HCT116 (cell line): ENCODE results near the gene ZNRF4. TPM values are rescaled to one million over a fixed set of nuclear protein-coding genes. Genes with fewer than 3 reads are reported as not detected.

Source experiments
- ATAC-seq: fragments of 200-7000 bp; cut with Tn5 transposase; 2 replicates; pipeline ENCODE4 v1.9.1; 2020; ENCODE audit warnings: mild to moderate bottlenecking, moderate library complexity
- BruUV-seq: library from RNA; stranded (reverse); fragments of 400-500 nt; replicated peaks from 2 replicates; lab custom pipeline; 2021; lab: Mats Ljungman, UMichigan
- CTCF ChIA-PET: fragments of 300-600 bp; sonication (Branson Sonifier 250); formaldehyde crosslinking; loops from one replicate; lab custom pipeline; 2021; ENCODE audit warnings: antibody characterized with exemption; lab: Charles Lee
- POLR2A ChIA-PET: fragments of 300-600, 350-600 bp; sonication (Branson Sonifier 250); formaldehyde crosslinking; loops from one replicate; lab custom pipeline; 2021; ENCODE audit warnings: antibody characterized with exemption; lab: Charles Lee
- RAD21 ChIA-PET, 2 experiments: fragments of 300-600 bp; sonication (Branson Sonifier 250); formaldehyde crosslinking; loops; one replicate each; lab custom pipeline; 2023; ENCODE audit warnings: low total read pairs in 2 of 2; ENCODE audit not compliant: uncharacterized antibody in 2 of 2, unreplicated experiment in 2 of 2, low non-redundant PET in 1 of 2; lab: Charles Lee
- DNase-seq: peaks from one replicate; pipeline ENCODE4 v3.0.0-alpha.2; 2010; ENCODE audit warnings: low read depth, low spot score
- H2AFZ ChIP-seq: fragments of 200-600 bp; shearing (Covaris generic), sonication (generic); 2 replicates; pipeline ENCODE4 v1.6.1; 2017; ENCODE audit warnings: low read depth, mixed run types, mixed read lengths, antibody characterized with exemption, low read length; ENCODE audit not compliant: poor library complexity, severe bottlenecking
- H3K27ac ChIP-seq: 2 replicates; pipeline ENCODE4 v1.5.1; 2012; ENCODE audit warnings: low read depth, low read length
- H3K27me3 ChIP-seq: fragments of 200-600 bp; sonication (generic); 2 replicates; pipeline ENCODE4 v1.6.1; 2016; ENCODE audit warnings: mixed run types, low read length, mixed read lengths; ENCODE audit not compliant: insufficient read depth
- H3K36me3 ChIP-seq, 2 experiments: fragments of 200-500 bp in 1 of 2; fragments of 200-600 bp in 1 of 2; sonication (Bioruptor generic) in 1 of 2; sonication (generic) in 1 of 2; 2 replicates each; pipeline versions ENCODE4 v1.5.1 to v1.6.1; 2014 to 2016; ENCODE audit warnings: low read length in 2 of 2, inconsistent platforms in 1 of 2, mixed read lengths in 1 of 2, mixed run types in 1 of 2; ENCODE audit not compliant: insufficient read depth in 2 of 2, control insufficient read depth in 1 of 2
- H3K4me1 ChIP-seq, 2 experiments: fragments of 200-600 bp in 1 of 2; sonication (generic) in 1 of 2; 2 replicates each; pipeline versions ENCODE4 v1.5.1 to v1.6.1; 2012 to 2017; ENCODE audit warnings: low read length in 2 of 2, inconsistent platforms in 1 of 2, mild to moderate bottlenecking in 1 of 2, mixed read lengths in 1 of 2, mixed run types in 1 of 2, moderate library complexity in 1 of 2; ENCODE audit not compliant: insufficient read depth in 2 of 2, control insufficient read depth in 1 of 2
- H3K4me2 ChIP-seq: fragments of 200-600 bp; sonication (generic); 2 replicates; pipeline ENCODE4 v1.6.1; 2017; ENCODE audit warnings: mixed run types, low read length, mixed read lengths
- H3K4me3 ChIP-seq, 2 experiments: fragments of 200-600 bp in 1 of 2; sonication (generic) in 1 of 2; replicated peaks in 1 of 2; 2 replicates each; pipeline ENCODE4 v1.5.1; 2011 to 2016; ENCODE audit warnings: low read length in 2 of 2, control low read depth in 1 of 2, low read depth in 1 of 2, mild to moderate bottlenecking in 1 of 2, mixed read lengths in 1 of 2, mixed run types in 1 of 2
- H3K79me2 ChIP-seq: fragments of 200-600 bp; sonication (generic); 2 replicates; pipeline ENCODE4 v1.6.1; 2017; ENCODE audit warnings: mild to moderate bottlenecking, mixed run types, low read length, moderate library complexity, mixed read lengths; ENCODE audit not compliant: insufficient read depth
- H3K9ac ChIP-seq: fragments of 200-600 bp; sonication (generic); 2 replicates; pipeline ENCODE4 v1.6.1; 2016; ENCODE audit warnings: low read length, mixed read lengths
- H3K9me2 ChIP-seq: fragments of 200-600 bp; sonication (generic), shearing (Covaris generic); 2 replicates; pipeline ENCODE4 v1.6.1; 2017; ENCODE audit warnings: mixed run types, mild to moderate bottlenecking, moderate library complexity; ENCODE audit not compliant: insufficient read depth
- H3K9me3 ChIP-seq, 2 experiments: fragments of 200-500 bp in 1 of 2; fragments of 200-600 bp in 1 of 2; sonication (Bioruptor generic) in 1 of 2; sonication (generic) in 1 of 2; 2 replicates each; pipeline ENCODE4 v1.6.1; 2014 to 2017; ENCODE audit warnings: low read length in 2 of 2, mixed read lengths in 2 of 2, inconsistent platforms in 1 of 2, low read depth in 1 of 2, mild to moderate bottlenecking in 1 of 2, mixed run types in 1 of 2, moderate library complexity in 1 of 2; ENCODE audit not compliant: control insufficient read depth in 1 of 2, insufficient read depth in 1 of 2
- H4K20me1 ChIP-seq: fragments of 200-600 bp; sonication (generic), shearing (Covaris generic); 2 replicates; pipeline ENCODE4 v1.6.1; 2017; ENCODE audit warnings: mixed run types, mild to moderate bottlenecking, moderate library complexity; ENCODE audit not compliant: insufficient read depth
- CBX3 ChIP-seq: IDR thresholded peaks from 2 replicates; pipeline ENCODE4 v1.6.1; 2012; ENCODE audit warnings: low read depth
- ELF1 ChIP-seq: IDR thresholded peaks from 2 replicates; pipeline ENCODE4 v1.6.1; 2012; ENCODE audit warnings: low read depth, borderline replicate concordance
- TCF7L2 ChIP-seq: IDR thresholded peaks from 2 replicates; pipeline ENCODE4 v1.7.0; 2011; ENCODE audit warnings: borderline replicate concordance, inconsistent platforms; ENCODE audit not compliant: insufficient read depth, insufficient read length; ENCODE audit errors: extremely low read depth
- YY1 ChIP-seq: IDR thresholded peaks from 2 replicates; pipeline ENCODE4 v1.6.1; 2011; ENCODE audit warnings: low read length, low read depth, moderate library complexity, mild to moderate bottlenecking; ENCODE audit not compliant: insufficient replicate concordance; ENCODE audit errors: extremely low read depth
- intact Hi-C: fragments of 100-400 bp; cut with micrococcal nuclease; formaldehyde crosslinking; loops from 2 replicates; pipeline ENCODE4 v1.10.0; 2022
- total RNA-seq: library from RNA; stranded (reverse); gene quantifications from one replicate; pipeline ENCODE4 v1.2.1, GENCODE V29; 2021; ENCODE audit not compliant: unreplicated experiment
- TF ChIP-seq, protein P1 (sequence below): IDR thresholded peaks from 2 replicates; pipeline ENCODE4 v1.6.1; 2012
- TF ChIP-seq, protein P2 (sequence below): IDR thresholded peaks from 2 replicates; pipeline ENCODE4 v1.6.1; 2011; ENCODE audit warnings: mild to moderate bottlenecking, low read length, moderate library complexity; ENCODE audit not compliant: insufficient replicate concordance; ENCODE audit errors: extremely low read depth

ZNRF4 gene
- total RNA-seq, 1 experiment from 2014 or later = not detected

DNA sequence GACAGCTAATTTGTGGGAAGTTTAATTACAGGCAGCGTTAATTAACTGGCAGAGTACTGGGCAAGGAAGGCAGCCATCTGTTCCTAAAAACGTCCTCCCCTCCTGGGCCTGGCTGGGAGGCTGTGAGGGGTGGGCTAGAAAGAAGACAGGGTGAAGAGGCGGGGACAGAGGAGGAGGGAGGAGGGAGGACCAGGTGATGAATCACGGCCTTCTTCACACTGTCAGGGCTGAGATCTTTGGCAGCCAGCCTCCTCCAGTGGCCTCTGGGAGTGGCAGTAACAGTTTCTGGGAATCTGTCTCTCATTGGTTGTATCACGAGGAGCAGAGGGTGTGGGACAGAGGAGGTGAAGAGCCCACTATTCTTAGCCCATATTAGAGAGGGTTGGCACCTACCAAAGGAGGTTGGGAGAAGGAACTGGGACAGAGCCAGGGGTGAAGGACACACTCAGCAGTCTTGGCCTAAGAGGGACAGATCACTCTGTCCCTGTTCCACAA is 9.6 kb upstream of the ZNRF4 start:
- H2AFZ ChIP-seq = no peak overlapping the region
- no peak overlapping the region for H3K4me2 ChIP-seq
- ChIA-PET POLR2A (interaction anchor here (0.6 kb wide), 1 partner anchor 395 kb away, joined by 3 read pairs; no protein-coding TSS in a partner anchor), CTCF (no interaction called here), RAD21 (no interaction called here)
- no peak overlapping the region for H3K9ac ChIP-seq
- TF ChIP-seq TCF7L2 (no peak), CBX3 (no peak), YY1 (no peak), ELF1 (no peak)
- TF ChIP-seq, protein P1, sequence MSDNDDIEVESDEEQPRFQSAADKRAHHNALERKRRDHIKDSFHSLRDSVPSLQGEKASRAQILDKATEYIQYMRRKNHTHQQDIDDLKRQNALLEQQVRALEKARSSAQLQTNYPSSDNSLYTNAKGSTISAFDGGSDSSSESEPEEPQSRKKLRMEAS = no peak
- TF ChIP-seq, protein P2, sequence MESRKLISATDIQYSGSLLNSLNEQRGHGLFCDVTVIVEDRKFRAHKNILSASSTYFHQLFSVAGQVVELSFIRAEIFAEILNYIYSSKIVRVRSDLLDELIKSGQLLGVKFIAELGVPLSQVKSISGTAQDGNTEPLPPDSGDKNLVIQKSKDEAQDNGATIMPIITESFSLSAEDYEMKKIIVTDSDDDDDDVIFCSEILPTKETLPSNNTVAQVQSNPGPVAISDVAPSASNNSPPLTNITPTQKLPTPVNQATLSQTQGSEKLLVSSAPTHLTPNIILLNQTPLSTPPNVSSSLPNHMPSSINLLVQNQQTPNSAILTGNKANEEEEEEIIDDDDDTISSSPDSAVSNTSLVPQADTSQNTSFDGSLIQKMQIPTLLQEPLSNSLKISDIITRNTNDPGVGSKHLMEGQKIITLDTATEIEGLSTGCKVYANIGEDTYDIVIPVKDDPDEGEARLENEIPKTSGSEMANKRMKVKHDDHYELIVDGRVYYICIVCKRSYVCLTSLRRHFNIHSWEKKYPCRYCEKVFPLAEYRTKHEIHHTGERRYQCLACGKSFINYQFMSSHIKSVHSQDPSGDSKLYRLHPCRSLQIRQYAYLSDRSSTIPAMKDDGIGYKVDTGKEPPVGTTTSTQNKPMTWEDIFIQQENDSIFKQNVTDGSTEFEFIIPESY = no peak
- H3K36me3 ChIP-seq = no peaks in the 10 kb centered on the region
- H3K79me2 ChIP-seq = no peaks in the 10 kb centered on the region
- H3K4me3 ChIP-seq = no peak overlapping the region
- H3K27me3 ChIP-seq = 0 out of 2 replicates have a peak, but pooled peaks cover 8% of the 10 kb centered on the region
- DNase-seq = no peak
- intact Hi-C loops = no loop called here
- peaks cover 0 to 6% of the 10 kb centered on the region in 2 experiments; a peak in 1 of 4 replicates for H3K4me1 ChIP-seq
- no TSS peak for BruUV-seq
- peak; percentile 72 for ATAC-seq
- H3K9me2 ChIP-seq = no peaks in the 10 kb centered on the region
- no peak overlapping the region for H3K27ac ChIP-seq
- no peaks in the 10 kb centered on the region for H3K9me3 ChIP-seq
- no peaks in the 10 kb centered on the region for H4K20me1 ChIP-seq
